Activated CD4-positive, CD25-positive, alpha-beta regulatory T cell treated with anti-CD3 and anti-CD28 coated beads, Interleukin-2, amount 50 U/mL, for 72 hours (primary cell): ENCODE data around the gene CEP83.
"Not testable (repeated sequence)": the region's sequence is repeated elsewhere in the genome, so short reads cannot be mapped to it uniquely, and the experiment has no call there.

Source experiments
- DNase-seq: peaks from one replicate; pipeline ENCODE4 v3.0.0; 2021

CEP83 gene

DNA sequence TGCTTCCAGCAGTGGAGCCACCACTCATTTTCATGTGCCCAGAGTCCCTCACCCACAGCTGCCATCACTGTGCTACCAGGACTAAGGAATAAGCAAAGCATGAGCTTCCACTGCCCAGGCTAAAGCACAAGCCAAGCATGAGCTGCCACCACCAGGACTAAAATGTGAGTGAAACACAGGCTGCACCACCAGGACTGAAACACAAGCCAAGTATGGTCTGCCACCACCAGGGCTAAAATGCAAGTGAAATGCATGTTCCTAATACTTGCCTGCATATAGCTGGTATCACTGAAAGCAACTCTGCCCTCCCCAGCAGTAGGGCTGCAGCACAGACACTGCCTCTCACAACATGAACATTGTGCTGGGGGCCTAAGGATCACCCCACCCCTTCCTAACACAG, 30.0 kb downstream of the CEP83 start:
- no peak for DNase-seq

GRCh38 chr12:94429191-94429590, 30.5 kb downstream of the CEP83 start:
- no peak for DNase-seq

GRCh38 chr12:94427501-94428381, 31.9 kb downstream of the CEP83 start:
- no peak for DNase-seq

GRCh38 chr12:94426049-94426448, 33.6 kb downstream of the CEP83 start:
- no peak for DNase-seq

GRCh38 chr12:94424830-94425229, 34.8 kb downstream of the CEP83 start:
- not testable (repeated sequence) for DNase-seq

- DNase-seq = no peak
Measured at GRCh38 chr12:94421868-94422740, 37.6 kb downstream of the CEP83 start.

- no peak for DNase-seq
Measured at GRCh38 chr12:94418517-94418916, 41.1 kb downstream of the CEP83 start.

- DNase-seq = no peak
Measured at GRCh38 chr12:94416613-94417012, 43.1 kb downstream of the CEP83 start.

DNA sequence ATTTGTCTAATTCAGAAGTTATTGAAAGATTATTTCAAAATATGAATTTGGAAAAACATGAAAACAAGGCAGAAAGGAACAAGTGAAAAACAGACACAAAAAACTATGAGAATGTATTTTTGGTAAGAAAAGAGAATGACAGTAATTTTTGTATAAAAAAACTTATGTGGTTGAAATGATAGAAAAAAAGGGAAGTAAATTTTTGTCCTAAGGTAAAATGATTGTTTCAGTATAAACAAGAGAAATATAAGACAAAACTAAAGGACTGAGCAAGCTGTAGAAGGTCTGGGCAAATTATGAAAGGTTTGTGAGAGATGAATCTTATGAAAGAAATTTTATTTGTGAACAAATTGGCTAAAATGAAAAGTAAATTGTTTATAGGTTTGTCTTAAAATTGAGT, 44.6 kb downstream of the CEP83 start:
- DNase-seq = no peak

- DNase-seq = no peak
Measured at GRCh38 chr12:94405413-94406116, 54.1 kb downstream of the CEP83 start.

GRCh38 chr12:94404854-94405253, 54.8 kb downstream of the CEP83 start:
- no peak for DNase-seq

GRCh38 chr12:94401326-94401725, 58.3 kb downstream of the CEP83 start:
- DNase-seq = no peak

- not testable (repeated sequence) for DNase-seq
Measured at GRCh38 chr12:94398685-94399084, 61.0 kb downstream of the CEP83 start.

GRCh38 chr12:94397401-94397800, 62.3 kb downstream of the CEP83 start:
- DNase-seq = no peak

DNA sequence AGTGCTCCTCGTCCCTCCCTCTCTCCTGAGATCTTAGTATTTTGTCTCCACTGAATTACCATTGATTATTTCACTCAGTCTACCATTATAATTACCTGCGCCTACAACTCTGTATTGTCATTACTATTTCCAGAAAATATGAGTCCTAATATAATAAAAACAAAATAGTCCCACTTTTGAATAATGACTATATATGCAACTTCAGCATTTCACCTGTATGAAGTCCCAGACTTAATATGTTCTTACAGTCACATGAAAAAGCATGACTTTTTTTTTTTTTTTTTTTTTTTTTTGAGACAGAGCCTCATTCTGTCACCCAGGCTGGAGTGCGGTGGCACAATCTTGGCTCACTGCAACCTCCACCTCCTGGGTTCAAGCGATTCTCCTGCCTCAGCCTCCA, 63.7 kb downstream of the CEP83 start:
- not testable (repeated sequence) for DNase-seq

DNA sequence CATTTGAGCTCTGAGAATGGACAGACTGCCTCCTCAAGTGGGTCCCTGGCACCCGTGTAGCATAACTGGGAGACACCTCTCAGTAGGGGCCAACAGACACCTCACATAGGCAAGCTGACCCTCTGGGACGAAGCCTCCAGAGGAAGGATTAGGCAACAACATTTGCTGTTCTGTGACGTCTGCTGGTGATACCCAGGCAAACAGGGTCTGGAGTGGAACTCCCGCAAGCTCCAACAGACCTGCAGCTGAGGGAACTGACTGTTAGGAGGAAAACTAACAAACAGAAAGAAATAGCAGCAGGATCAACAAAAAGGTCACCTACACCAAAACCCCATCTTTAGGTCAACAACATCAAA, 69.6 kb downstream of the CEP83 start:
- no peak for DNase-seq

DNA sequence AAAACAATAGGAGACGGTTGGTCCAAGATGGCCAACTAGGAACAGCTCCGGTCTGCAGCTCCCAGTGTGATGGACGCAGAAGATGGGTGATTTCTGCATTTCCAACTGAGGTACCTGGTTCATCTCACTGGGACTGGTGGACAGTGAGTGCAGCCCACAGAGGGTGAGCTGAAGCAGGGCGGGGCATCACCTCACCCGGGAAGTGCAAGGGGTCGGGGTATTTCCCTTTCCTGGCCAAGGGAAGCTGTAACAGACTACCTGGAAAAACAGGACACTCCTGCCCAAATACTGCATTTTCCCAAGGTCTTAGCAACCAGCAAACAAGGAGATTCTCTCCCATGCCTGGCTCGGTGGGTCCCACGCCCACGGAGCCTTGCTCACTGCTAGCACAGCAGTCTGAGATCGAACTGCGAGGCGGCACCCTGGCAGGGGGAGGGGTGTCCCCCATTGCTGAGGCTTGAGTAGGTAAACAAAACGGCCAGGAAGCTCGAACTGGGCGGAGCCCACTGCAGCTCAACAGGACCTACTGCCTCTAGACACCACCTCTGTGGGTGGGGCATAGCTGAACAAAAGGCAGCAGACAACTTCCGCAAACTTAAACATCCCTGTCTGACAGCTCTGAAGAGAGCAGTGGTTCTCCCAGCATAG, 70.1 kb downstream of the CEP83 start:
- not testable (repeated sequence) for DNase-seq

DNA sequence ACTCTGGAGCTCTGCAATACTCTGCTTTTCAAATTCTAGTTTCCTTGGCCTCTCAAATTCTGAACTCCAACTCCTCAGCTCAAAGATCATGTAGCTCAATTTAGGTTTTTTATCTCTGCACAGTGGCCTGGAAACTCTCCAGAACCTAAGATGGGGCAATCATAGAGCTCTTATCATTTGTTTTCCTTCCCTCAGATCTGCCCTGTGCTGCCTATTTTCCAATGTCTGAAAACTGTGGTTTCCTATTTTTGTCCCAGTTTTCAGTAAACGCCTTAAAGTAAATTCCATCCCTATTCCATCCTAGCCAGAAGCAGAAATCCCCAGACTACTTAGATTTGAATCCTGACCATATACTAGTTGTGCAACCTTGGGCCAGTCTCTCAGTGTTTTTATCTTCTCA, 73.2 kb downstream of the CEP83 start:
- DNase-seq = no peak

DNA sequence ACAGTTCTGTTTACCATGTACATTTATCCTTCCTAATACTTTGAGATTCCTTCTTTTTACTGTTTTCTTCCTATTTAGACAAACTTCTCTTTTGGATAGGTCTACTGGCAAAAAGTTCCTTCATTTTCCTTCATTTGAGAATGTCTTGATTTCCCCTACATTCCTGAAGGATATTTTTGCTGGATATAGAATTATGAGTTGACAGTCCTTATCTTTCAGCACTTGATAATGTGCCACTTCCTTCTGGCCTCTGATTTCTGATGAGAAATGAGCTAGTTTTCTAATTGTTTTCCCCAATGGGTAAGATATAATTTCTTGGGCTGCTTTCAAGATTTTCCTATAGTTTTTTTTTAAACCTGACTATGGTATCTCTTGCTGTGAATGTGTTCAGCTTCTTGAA, 75.6 kb downstream of the CEP83 start:
- no peak for DNase-seq

DNA sequence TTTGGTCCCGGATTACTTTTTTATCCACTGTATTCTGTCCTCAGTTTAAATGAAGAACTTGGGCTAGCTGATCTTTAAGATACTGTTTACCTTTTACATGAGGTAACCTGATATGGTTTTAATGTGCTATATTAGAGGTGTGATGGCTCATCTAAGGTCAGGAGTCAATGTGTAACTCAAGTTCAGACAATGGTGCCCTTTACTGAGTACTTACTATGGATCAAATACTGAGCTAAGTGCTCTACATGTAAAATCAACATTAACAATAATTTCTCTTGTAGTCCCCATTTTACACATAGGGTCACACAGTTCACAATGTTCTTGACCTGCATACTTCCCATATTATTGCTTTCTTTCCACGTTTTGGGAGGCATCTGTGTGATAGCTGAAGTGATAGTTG, 79.2 kb downstream of the CEP83 start:
- no peak for DNase-seq

DNA sequence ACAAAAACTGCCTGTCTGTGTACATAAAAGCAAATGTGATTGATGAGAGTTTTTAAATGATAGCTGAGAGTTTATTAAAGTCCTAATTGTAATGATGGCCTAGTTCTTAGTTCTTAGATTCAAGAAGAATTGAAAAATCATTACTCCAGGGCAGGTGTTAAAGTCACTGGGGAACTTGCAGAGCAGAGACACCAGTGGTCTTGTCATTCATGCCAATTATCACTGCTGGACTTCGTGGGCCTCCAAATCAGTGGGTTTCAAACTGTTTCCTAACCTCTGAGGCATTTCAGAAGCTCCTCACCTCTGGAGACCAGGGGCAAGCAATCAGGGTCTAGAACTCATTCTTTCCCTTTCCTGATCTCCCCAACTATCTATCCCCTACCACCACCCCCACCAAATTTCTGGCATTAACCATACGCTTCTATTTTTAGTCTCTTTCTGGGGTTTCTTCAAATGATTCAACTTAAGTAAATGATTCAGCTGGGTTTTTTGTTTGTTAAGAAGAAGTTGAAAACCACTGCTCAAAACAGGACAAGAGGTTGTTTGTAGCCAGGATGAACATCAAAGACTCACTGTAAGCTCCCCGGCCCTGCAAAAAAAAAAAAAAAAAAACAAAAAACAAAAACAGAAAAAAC, 80.1 kb downstream of the CEP83 start:
- no peak for DNase-seq

- no peak for DNase-seq
Measured at GRCh38 chr12:94377599-94377998, 82.1 kb downstream of the CEP83 start.
